SH-SY5Y (cell line): ENCODE data around the gene CABP4.

Experiments used
- GATA2 ChIP-seq: IDR thresholded peaks from 2 replicates; pipeline ENCODE4 v1.6.1; 2011; ENCODE audit warnings: mild to moderate bottlenecking, low read depth, low read length
- GATA3 ChIP-seq: IDR thresholded peaks from 2 replicates; pipeline ENCODE4 v1.6.1; 2011; ENCODE audit warnings: low read depth, mild to moderate bottlenecking, low read length, moderate library complexity

GRCh38 chr11:67457453-67457852 is 2.3 kb downstream of the CABP4 start:
- no peak for TF ChIP-seq GATA3
- TF ChIP-seq GATA2: no peak
